GM23248 (cell line): Measurements from ENCODE around the gene MAP7D3.

ENCODE experiments used
- EZH2 ChIP-seq: fragments of 200-600 bp; sonication (generic); IDR thresholded peaks from 2 replicates; pipeline ENCODE4 v1.6.1; 2018; ENCODE audit warnings: antibody characterized with exemption, mild to moderate bottlenecking; ENCODE audit not compliant: insufficient read depth, poor library complexity, severe bottlenecking
- EZH2phosphoT487 ChIP-seq: fragments of 200-600 bp; sonication (generic); IDR thresholded peaks from 2 replicates; pipeline ENCODE4 v1.6.1; 2018; ENCODE audit warnings: antibody characterized with exemption, moderate library complexity, mild to moderate bottlenecking, low read depth; ENCODE audit not compliant: insufficient read depth

DNA sequence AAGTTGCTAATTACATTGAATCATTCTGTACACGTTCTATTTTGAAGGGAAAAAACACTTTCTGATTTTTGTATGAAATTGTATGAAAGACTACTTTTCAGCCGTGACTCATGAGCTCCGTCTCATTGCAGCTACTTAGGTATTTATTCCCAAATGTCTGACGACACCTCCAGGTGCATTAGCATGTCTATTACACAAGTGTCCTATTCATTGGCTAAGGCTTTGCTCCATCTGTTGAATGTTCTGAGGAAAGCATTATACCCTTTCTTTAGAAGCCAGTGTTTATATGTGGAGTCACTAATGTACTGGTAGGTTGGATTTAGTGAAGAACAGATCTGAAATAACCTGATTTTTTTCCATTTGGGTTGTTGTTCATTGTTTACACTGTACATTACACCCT lies 51.8 kb downstream of the MAP7D3 start:
- no peak for TF ChIP-seq EZH2
- TF ChIP-seq EZH2phosphoT487: no peak
